Epithelial cell of proximal tubule (primary cell): ENCODE results near the gene MCRIP2. TPM values are rescaled to one million over a fixed set of nuclear protein-coding genes. Genes with fewer than 3 reads are reported as not detected.

ENCODE experiments used
- DNase-seq: peaks from one replicate; pipeline ENCODE4 v3.0.0-alpha.2; 2011; ENCODE audit warnings: low read depth
- H3K4me3 ChIP-seq: 2 replicates; pipeline ENCODE4 v1.5.1; 2011; ENCODE audit warnings: low read depth, mild to moderate bottlenecking, low read length
- total RNA-seq: library from RNA; depleted of rRNA; stranded (reverse); fragments of >200 nt; gene quantifications from 2 replicates; pipeline ENCODE4 v1.2.3, GENCODE V29; 2015
- TF ChIP-seq, protein P1 (sequence below): conservative IDR thresholded peaks from 2 replicates; pipeline ENCODE4 v1.5.1; 2012; ENCODE audit warnings: low read depth, mild to moderate bottlenecking, low read length

MCRIP2 gene
- total RNA-seq, 1 donor from 2014 or later = 70.3 TPM

DNA sequence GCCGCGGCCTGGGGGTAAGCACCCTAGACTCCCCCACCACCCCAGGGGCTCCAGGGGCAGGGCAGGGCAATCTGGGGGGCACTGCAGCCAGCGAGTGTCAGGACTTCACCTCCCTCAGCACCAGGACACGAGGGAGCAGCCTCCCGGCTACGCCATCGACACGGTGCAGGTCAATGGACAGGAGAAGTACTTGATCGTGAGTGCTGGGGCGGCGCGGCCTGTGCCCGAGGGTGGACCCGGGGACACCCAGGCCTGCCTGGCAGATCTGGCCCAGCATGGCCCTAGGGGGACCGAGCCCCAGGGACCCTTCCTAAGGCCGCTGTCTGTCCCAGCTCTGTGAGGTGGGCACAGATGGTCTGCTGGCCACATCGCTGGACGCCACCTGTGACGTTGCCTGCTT, 30.7 kb downstream of the MCRIP2 start:
- H3K4me3 ChIP-seq = no peak overlapping the region
- DNase-seq = no peak
- TF ChIP-seq, protein P1, sequence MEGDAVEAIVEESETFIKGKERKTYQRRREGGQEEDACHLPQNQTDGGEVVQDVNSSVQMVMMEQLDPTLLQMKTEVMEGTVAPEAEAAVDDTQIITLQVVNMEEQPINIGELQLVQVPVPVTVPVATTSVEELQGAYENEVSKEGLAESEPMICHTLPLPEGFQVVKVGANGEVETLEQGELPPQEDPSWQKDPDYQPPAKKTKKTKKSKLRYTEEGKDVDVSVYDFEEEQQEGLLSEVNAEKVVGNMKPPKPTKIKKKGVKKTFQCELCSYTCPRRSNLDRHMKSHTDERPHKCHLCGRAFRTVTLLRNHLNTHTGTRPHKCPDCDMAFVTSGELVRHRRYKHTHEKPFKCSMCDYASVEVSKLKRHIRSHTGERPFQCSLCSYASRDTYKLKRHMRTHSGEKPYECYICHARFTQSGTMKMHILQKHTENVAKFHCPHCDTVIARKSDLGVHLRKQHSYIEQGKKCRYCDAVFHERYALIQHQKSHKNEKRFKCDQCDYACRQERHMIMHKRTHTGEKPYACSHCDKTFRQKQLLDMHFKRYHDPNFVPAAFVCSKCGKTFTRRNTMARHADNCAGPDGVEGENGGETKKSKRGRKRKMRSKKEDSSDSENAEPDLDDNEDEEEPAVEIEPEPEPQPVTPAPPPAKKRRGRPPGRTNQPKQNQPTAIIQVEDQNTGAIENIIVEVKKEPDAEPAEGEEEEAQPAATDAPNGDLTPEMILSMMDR = no peak

DNA sequence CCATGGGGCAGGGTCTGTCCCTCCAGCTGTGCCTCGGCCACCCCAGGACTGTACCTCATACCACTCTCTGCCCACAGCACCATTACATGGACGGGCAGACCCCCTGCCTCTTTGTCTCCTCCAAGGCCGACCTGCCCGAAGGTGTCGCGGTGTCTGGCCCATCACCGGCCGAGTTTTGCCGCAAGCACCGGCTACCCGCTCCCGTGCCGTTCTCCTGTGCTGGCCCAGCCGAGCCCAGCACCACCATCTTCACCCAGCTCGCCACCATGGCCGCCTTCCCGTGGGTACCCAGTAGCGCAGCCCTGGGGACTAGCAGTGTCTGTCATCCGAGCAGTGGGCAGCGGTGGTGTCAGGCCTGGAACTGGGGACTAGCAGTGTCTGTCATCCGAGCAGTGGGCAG, 31.2 kb downstream of the MCRIP2 start:
- TF ChIP-seq, protein P1 = no peak
- no peak for DNase-seq
- H3K4me3 ChIP-seq = no peak overlapping the region

DNA sequence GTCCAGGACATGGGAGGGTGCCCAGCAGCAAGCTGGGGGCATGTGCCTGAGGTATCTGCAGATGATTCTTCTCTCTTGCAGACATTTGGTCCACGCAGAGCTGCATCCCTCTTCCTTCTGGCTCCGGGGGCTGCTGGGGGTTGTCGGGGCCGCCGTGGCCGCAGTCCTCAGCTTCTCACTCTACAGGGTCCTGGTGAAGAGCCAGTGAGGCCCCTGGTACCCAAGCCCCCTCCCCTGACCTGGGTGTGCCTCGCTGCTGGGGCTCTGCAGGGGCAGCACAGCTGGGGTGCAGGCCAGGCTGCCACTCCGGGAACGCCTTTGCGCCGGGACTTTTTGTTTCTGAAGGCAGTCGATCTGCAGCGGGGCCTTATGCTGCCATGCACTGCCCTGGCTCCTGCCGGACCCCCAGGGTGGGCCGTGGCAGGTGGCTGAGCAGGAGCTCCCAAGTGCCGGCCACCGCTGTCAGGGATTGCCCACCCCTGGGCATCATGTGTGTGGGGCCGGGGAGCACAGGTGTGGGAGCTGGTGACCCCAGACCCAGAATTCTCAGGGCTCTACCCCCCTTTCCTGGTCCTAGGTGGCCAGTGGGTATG, 31.9 kb downstream of the MCRIP2 start:
- no peak overlapping the region for H3K4me3 ChIP-seq
- no peak for DNase-seq
- TF ChIP-seq, protein P1 = no peak

DNA sequence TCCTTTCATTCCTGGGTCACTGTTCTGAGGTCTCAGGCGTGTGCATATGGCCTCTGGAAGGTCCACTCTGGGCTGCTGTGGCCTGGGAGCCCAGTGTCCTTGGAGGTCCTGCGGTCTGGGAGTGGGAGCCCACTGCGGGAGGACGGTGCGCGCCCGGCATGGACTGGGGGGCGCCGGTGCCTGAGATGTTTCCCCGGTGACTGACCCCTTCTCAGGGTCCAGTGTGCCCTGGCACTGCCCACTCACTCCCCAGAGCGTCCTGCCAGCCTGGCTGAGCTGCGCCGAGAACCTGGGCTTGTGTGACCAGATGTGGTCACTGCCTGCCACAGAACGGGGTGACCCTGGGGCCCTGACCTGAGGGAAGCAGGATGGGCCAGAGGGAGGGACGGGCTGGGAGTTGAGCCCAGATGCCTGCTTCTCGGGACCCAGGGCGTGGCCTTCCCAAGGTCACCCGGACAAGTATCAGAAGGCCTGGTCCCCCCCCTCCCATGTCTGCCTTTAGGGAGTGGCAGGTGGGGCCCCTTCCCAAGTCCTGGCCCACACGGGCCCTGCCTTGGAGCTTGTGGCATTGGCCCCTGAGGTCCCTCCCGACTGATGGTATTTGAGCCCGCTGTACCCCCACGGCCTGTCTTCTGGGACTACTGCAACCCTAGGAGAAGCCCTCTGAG, 32.7 kb downstream of the MCRIP2 start:
- TF ChIP-seq, protein P1 = no peak

DNA sequence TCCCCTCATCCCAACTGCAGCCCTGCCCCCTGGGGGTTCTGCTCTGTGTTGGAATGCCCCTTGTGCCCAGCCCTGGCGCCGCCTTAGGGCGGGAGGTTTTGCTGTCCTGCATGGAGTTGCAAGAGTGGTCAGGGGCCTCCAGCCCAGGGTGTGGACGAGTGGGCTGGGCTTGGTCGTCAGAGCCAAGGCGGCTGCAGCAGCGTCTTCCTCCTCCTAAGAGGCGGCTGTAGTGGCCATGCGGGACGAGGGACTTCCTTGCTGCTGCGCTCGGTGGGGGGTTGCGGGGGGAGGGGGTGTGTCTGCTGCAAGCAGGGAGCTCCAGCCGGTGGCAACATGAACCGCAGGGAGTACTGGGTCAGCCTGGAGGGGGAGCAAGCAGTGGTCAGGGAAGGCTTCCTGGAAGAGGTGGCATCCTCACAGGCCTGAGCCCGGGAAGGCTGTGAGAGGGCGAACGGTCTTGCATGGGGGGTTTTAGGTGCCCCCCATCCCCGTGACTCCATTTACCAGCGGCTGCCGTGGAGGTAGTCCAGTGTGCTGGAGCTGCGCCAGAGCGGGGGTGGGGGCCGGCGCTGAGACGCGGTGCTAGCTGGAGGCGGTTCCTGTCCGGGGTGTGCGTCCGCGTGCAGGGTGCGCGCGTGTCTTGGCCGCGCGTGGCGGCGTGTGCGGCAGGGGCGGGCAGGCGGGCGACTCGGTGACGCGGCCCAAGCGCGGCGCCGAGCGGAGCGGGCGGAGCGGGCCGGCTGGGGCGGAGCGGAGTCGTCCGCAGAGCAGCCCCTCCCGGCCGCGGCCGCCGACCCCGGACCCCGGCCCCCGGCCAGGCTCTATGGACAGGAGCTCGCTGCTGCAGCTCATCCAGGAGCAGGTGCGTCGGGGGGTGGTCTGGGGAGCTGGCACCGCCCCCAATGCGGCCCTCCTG, 33.6 kb downstream of the MCRIP2 start, which contains the start of gene RHBDL1:
TSS of gene RHBDL1 (plus strand) at position 704 of the 916 bp plus-strand sequence. CDS start at position 824, 120 bp downstream.
- DNase-seq = no peak
- TF ChIP-seq, protein P1 = no peak
- peak within 1 kb of the TSS; percentile 57 for H3K4me3 ChIP-seq

More for the DNA sequence above, 32.7 kb downstream of the MCRIP2 start:
- no peak overlapping the region for H3K4me3 ChIP-seq
- DNase-seq = no peak

DNA sequence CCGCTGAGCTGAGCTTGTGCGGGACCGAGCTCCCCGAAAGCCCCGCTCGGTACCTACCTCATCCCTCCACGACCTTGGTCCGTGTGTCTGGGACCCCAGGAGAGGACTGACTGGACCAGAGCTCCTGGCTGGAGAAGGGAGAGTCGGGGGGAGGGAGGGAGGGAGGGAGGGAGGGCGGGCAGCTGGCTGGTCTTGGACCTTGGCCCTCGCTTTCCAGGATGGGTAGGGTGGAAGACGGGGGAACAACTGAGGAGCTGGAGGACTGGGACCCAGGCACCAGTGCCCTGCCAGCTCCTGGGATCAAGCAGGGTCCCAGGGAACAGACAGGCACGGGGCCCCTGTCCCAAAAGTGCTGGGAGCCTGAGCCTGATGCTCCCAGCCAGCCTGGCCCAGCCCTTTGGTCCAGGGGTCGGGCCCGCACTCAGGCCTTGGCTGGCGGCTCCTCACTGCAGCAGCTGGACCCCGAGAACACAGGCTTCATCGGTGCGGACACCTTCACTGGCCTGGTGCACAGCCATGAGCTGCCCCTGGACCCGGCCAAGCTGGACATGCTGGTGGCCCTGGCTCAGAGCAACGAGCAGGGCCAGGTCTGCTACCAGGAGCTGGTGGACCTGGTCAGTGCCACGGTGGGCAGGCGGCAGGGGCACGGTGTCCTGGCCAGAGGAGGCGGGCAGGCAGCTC, 34.4 kb downstream of the MCRIP2 start:
- no peak for DNase-seq
- TF ChIP-seq, protein P1 = no peak
- peak overlapping the region; percentile 57 for H3K4me3 ChIP-seq
